ENCODE measurements around the gene NDUFA11.

GRCh38 chr19:5934774-5935472 is 31.3 kb upstream of the NDUFA11 start:
- TF ChIP-seq EZH2 (IDR thresholded peaks at IDR 0.05; ENCODE audit: borderline replicate concordance, low read depth, low read length, severe bottlenecking), result no peak
- no peak for TF ChIP-seq CTCF (IDR thresholded peaks at IDR 0.05; ENCODE audit: borderline replicate concordance, extremely low read depth, low read length, poor library complexity, severe bottlenecking)

Data from DND-41 (cell line).